ENCODE data around the gene GPRIN3. TPM values are rescaled to one million over a fixed set of nuclear protein-coding genes. Genes with fewer than 3 reads are reported as not detected.
"Not testable (repeated sequence)": the region's sequence is repeated elsewhere in the genome, so short reads cannot be mapped to it uniquely, and the experiment has no call there.

Gene GPRIN3
- total RNA-seq, 1 experiment from 2014 or later: not detected

- Histone ChIP-seq H3K4me3 (no peak overlapping the region), H3K36me3 (no peaks in the 10 kb centered on the region), H3K27me3 (no peaks in the 10 kb centered on the region), H3K9me3 (no peaks in the 10 kb centered on the region)
- no peak for DNase-seq
Measured at GRCh38 chr4:89217604-89218003, 90.0 kb downstream of the GPRIN3 start.

- Histone ChIP-seq H3K4me3 (no peak overlapping the region), H3K36me3 (no peaks in the 10 kb centered on the region), H3K27me3 (no peaks in the 10 kb centered on the region), H3K9me3 (no peaks in the 10 kb centered on the region)
- no peak for DNase-seq
Measured at GRCh38 chr4:89216866-89217265, 90.7 kb downstream of the GPRIN3 start.

GRCh38 chr4:89216422-89216821 is 91.2 kb downstream of the GPRIN3 start:
- no peak overlapping the region for H3K4me3 ChIP-seq
- H3K9me3 ChIP-seq: no peaks in the 10 kb centered on the region
- no peaks in the 10 kb centered on the region for H3K36me3 ChIP-seq
- no peak for DNase-seq
- H3K27me3 ChIP-seq: no peaks in the 10 kb centered on the region

GRCh38 chr4:89215736-89216135 is 91.9 kb downstream of the GPRIN3 start:
- H3K9me3 ChIP-seq: no peaks in the 10 kb centered on the region
- no peaks in the 10 kb centered on the region for H3K36me3 ChIP-seq
- no peak overlapping the region for H3K4me3 ChIP-seq
- no peak for DNase-seq
- no peaks in the 10 kb centered on the region for H3K27me3 ChIP-seq

- Histone ChIP-seq H3K36me3 (no peaks in the 10 kb centered on the region), H3K27me3 (no peaks in the 10 kb centered on the region), H3K9me3 (no peaks in the 10 kb centered on the region), H3K4me3 (no peak overlapping the region)
- DNase-seq: no peak
Measured at GRCh38 chr4:89214308-89214707, 93.3 kb downstream of the GPRIN3 start.

- no peak overlapping the region for H3K4me3 ChIP-seq
- H3K36me3 ChIP-seq: no peaks in the 10 kb centered on the region
- no peak for DNase-seq
- H3K9me3 ChIP-seq: no peaks in the 10 kb centered on the region
- no peaks in the 10 kb centered on the region for H3K27me3 ChIP-seq
Measured at GRCh38 chr4:89213382-89213701, 94.3 kb downstream of the GPRIN3 start.

GRCh38 chr4:89212666-89213381 is 94.8 kb downstream of the GPRIN3 start:
- DNase-seq: peak; percentile 33
- no peaks in the 10 kb centered on the region for H3K27me3 ChIP-seq
- H3K36me3 ChIP-seq: no peaks in the 10 kb centered on the region
- H3K9me3 ChIP-seq: no peaks in the 10 kb centered on the region
- no peak overlapping the region for H3K4me3 ChIP-seq

GRCh38 chr4:89204624-89205023 is 103.0 kb downstream of the GPRIN3 start:
- no peak for DNase-seq
- Histone ChIP-seq H3K27me3 (no peaks in the 10 kb centered on the region), H3K36me3 (no peaks in the 10 kb centered on the region), H3K4me3 (no peak overlapping the region), H3K9me3 (no peaks in the 10 kb centered on the region)

GRCh38 chr4:89203902-89204301 is 103.7 kb downstream of the GPRIN3 start:
- DNase-seq: no peak
- Histone ChIP-seq H3K27me3 (no peaks in the 10 kb centered on the region), H3K9me3 (no peaks in the 10 kb centered on the region), H3K4me3 (no peak overlapping the region), H3K36me3 (no peaks in the 10 kb centered on the region)

- not testable (repeated sequence) for DNase-seq, H3K27me3 ChIP-seq, H3K9me3 ChIP-seq, H3K36me3 ChIP-seq, H3K4me3 ChIP-seq
Measured at GRCh38 chr4:89199394-89199793, 108.2 kb downstream of the GPRIN3 start.

- H3K9me3 ChIP-seq: no peaks in the 10 kb centered on the region
- H3K36me3 ChIP-seq: no peaks in the 10 kb centered on the region
- no peaks in the 10 kb centered on the region for H3K27me3 ChIP-seq
- H3K4me3 ChIP-seq: no peak overlapping the region
- no peak for DNase-seq
Measured at GRCh38 chr4:89197920-89198319, 109.7 kb downstream of the GPRIN3 start.

GRCh38 chr4:89196745-89197144 is 110.9 kb downstream of the GPRIN3 start:
- Histone ChIP-seq H3K27me3 (no peaks in the 10 kb centered on the region), H3K4me3 (no peak overlapping the region), H3K36me3 (no peaks in the 10 kb centered on the region), H3K9me3 (no peaks in the 10 kb centered on the region)
- no peak for DNase-seq

- Histone ChIP-seq H3K9me3 (no peaks in the 10 kb centered on the region), H3K27me3 (no peaks in the 10 kb centered on the region), H3K4me3 (no peak overlapping the region), H3K36me3 (no peaks in the 10 kb centered on the region)
- no peak for DNase-seq
Measured at GRCh38 chr4:89196056-89196674, 111.4 kb downstream of the GPRIN3 start.

- no peak for DNase-seq
- Histone ChIP-seq H3K4me3 (no peak overlapping the region), H3K27me3 (0 out of 2 replicates have a peak, but pooled peaks cover 2% of the 10 kb centered on the region), H3K9me3 (no peaks in the 10 kb centered on the region), H3K36me3 (no peaks in the 10 kb centered on the region)
Measured at GRCh38 chr4:89193843-89194242, 113.8 kb downstream of the GPRIN3 start.

Other genes starting within 250 kb of the GPRIN3 start
- gene TIGD2, start 196.3 kb downstream of the GPRIN3 start, total RNA-seq (2014; rRNA removed; shearing (Covaris generic); ENCODE audit: low replicate concordance): 2.8 and 5.8 TPM in 2 replicates